ENCODE measurements around the gene LRRC8D.

- no peak for TF ChIP-seq POLR2A (IDR thresholded peaks at IDR 0.05)
- TF ChIP-seq, protein P1, sequence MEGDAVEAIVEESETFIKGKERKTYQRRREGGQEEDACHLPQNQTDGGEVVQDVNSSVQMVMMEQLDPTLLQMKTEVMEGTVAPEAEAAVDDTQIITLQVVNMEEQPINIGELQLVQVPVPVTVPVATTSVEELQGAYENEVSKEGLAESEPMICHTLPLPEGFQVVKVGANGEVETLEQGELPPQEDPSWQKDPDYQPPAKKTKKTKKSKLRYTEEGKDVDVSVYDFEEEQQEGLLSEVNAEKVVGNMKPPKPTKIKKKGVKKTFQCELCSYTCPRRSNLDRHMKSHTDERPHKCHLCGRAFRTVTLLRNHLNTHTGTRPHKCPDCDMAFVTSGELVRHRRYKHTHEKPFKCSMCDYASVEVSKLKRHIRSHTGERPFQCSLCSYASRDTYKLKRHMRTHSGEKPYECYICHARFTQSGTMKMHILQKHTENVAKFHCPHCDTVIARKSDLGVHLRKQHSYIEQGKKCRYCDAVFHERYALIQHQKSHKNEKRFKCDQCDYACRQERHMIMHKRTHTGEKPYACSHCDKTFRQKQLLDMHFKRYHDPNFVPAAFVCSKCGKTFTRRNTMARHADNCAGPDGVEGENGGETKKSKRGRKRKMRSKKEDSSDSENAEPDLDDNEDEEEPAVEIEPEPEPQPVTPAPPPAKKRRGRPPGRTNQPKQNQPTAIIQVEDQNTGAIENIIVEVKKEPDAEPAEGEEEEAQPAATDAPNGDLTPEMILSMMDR (IDR thresholded peaks at IDR 0.05), result no peak
Measured at GRCh38 chr1:89942014-89942413, 121.2 kb downstream of the LRRC8D start.

Measured in stomach (tissue), 4 donors.